Activated CD8-positive, alpha-beta memory T cell treated with anti-CD3 and anti-CD28 coated beads, Interleukin-2, amount 50 U/mL, for 48 hours (primary cell): ENCODE measurements around the gene PCF11.
"Not testable (repeated sequence)": the region's sequence is repeated elsewhere in the genome, so short reads cannot be mapped to it uniquely, and the experiment has no call there.

Source experiments
- DNase-seq: peaks from one replicate; pipeline ENCODE4 v3.0.0-alpha.2; 2020

PCF11 gene

DNA sequence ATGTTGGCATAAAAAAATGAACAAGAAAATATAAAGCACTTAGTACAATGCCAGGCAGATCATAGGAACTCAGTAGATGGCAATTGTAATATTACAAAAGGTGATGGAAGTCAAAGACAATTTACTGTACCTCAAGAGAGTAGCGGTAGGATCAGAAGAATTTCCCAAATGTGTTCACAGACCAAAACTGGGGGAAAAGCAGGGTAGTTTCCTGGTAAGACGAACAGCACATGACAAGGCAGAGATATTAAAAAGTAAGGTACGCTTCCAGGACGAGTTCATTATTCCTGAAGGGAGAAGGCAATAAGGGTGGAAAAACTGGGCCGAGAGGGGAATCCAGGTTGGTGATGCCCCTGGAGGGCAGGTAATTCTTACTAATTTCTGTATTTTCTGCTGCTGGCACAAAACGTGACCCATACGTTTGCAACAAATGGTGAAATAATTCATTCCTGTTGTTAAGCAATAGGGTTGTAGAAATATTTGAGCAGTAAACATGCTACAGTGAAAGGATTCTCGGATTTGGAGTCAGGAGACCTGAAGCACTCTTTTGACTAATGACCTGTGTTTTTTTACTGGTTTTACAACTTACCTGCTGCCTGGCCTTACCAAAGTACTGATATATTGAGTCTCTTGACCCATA is 35.8 kb downstream of the PCF11 start:
- no peak for DNase-seq

DNA sequence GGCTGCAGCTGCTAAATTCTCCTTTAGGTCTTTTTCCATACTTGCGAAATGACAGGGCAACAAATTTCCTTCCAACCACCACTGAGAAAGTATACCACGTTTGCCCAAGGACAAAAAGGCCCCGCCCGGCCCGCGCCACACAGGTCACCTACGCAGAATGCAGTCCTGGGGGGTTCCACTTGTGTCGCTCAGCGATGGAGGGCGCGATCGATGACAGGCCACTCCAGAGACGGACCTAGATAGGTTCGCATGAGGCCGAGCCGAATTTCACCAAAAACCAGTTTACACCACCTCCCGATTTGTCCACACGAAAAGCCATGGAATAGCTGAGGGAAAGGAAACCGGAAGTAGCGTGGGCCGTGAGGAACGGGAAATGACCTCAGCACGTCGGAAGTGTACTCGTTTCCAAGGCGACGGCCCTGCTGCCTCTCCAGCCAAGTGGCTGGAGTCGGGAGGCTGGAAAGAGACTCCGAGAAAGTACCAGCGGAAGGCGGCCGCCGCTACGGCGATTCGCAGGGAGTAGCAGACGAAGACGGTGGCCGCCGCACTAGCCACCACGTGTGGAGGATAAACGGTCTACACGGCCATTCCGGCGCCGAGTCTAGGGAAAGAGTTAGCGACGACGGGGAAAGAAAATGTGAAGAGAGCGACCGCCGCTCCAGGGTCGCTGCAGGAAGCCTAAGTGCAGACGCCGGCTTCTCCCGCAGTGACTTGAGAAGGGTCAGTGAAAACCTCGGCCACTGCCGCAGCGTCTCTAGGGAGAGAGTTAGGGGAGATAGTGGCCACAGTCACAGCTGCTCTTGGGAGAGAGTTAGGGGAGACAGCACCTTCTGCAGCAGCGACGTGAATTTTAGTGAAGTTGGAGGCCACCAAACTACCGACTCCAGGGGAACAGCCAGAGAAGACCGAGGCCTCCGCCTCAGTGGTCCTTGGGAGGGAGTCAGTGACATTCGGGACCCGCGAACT is 36.7 kb downstream of the PCF11 start, which contains the start of gene ANKRD42:
Gene ANKRD42 (plus strand): TSS at position 398 of the 966 bp plus-strand sequence. CDS start 959 bp downstream, outside the sequence.
- peak; percentile 90 for DNase-seq

DNA sequence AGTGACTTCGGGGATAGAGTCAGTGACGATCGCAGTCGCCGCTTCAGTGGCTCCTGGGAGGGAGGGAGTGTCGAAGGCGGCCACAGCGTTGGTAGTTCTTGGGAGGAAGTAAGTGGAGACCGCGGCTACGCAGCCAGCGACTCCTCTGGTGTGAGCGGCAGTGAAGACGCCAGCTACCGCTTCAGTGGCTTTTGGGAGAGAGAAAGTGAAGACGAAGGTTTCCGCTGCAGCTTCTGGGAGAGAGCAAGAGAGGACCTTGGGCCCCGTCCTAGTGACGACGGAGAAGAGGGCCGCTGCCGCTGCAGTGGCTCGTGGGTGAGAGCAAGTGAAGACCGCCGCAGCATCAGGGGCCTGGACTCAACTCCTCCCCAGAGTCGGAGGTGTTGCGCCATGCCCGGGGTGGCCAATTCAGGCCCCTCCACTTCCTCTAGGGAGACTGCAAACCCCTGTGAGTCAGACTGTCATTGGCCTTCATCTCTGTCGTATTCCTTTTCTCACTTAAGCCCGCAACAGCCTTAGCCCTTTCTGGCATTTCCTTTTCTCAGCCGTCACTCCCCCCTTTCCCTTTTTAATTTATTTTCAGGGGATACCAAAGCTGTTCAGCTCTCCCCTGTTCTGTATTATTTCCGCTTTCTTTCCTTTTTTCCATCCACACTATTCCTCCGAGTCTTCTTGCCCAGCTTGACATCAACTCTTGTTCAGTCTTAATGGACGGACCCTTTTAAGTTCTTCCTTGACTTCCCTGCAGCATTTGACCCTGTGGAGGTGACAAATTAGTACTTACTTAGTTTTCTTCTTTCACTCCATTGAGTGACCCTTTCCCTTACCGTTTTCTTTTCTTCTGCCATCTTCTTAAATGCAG is 37.6 kb downstream of the PCF11 start:
- DNase-seq: peak; percentile 83

DNA sequence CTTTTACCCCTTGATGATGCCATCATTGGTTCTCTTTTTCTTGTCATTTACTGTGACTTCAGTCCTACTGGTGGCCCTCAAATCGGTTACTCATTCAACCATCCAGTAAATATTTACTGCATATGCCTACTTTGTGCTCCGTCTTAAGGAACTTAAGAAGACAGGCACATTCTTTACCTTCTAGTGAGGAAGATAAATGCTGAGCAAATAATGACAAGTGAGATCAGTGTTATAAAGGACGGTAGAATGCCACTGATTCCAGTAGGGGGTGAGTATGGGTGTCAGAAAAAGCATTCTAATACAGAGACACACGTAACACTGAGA is 38.2 kb downstream of the PCF11 start:
- DNase-seq: no peak

DNA sequence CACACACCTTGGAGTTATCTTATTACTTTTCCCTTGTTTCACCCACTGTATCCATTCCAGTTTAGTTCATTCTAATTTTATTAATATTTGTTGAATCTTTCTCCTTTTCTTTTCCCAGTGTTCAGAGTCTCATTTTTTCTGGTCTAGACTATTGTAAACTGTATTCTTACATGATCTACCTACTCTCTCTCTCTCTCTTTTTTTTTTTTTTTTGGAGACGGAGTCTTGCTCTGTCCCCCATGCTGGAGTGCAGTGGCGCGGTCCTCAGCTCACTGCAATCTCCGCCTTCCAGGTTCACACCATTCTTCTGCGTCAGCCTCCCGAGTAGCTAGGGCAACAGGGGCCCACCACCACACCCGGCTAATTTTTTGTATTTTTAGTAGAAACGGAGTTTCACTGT is 38.7 kb downstream of the PCF11 start:
- DNase-seq: no peak

DNA sequence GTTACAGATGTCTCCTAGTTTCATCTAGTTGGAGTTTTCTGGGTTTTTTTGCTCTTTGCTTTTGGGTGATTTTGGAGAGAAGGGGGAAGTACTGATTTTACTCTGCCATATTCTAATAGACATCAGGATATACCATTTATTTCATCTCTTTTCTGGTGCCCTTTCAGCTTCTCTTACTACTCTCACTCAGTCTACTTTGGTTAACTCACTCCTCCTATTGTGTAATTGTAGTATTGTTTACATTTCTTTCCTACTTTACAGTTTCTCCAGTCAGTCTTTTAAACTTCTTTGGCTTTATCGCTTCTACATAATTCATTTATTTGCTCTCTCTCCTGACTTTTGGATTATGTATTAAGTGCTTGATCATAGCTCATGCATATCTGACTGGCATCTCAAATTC is 43.1 kb downstream of the PCF11 start:
- no peak for DNase-seq

DNA sequence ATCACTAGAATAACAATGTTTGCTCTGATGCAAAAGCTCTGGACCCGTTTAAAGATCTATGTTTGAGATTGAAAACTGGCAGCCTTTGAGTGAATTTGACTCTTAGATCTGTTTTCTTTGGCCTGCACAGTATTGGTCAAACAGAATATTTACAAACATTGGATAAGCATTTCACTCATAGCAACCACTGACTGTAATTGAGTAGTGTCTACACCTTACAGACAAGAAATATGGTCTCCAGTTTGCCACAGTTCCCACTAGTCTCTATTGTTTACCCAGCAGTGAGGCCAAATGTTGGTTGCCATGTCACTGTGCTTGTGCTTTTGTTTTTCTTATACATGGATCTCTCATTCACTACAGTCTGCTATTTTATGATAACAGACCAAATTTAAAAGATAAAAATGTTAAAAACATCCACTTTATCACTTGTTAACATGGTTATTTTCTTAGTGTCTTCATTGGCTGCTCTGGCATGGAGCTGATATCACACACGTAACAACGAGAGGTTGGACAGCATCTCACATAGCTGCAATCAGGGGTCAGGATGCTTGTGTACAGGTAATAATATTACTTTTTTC is 48.8 kb downstream of the PCF11 start:
- DNase-seq: no peak

DNA sequence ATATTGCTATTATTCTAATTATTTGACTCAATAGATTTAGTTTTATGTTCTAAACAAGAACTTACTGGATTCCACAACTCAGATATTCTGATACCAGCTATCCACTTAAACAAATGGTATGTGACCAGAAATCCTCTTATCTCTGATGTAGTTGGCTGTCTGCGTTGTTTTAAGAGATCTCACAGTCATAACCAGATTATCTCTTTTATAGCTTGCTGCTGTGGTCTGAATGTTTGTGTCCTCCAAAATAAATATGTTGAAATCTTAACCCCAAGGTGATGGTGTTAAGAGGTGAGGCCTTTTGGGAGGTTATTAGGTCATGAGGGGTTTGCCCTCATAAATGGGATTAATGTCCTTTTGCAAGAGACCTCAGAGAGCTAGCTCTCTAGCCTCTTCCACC is 49.3 kb downstream of the PCF11 start:
- no peak for DNase-seq

DNA sequence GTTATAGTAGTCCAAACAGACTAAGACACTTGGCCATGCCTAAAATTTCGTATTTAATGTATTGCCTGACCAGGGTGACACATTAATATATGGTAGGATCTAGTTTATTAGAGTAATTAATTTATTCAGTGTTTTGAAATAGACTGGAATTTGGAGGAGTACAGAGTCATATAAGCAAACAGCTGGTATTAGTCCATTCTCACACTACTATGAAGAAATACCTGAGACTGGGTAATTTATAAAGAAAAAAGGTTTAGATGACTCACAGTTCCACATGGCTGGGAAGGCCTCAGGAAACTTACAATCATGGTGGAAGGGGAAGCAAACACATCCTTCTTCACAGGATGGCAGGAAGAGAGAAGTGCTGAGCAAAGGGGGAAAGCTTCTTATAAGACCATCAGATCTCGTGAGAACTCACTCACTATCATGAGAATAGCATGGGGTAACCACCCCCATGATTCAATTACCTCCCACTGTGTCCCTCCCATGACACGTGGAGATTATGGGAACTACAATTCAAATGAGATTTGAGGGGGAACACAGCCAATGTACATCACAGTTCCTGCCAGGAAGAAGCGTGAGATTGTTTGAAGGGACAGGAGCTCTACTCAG is 49.9 kb downstream of the PCF11 start:
- DNase-seq: not testable (repeated sequence)

DNA sequence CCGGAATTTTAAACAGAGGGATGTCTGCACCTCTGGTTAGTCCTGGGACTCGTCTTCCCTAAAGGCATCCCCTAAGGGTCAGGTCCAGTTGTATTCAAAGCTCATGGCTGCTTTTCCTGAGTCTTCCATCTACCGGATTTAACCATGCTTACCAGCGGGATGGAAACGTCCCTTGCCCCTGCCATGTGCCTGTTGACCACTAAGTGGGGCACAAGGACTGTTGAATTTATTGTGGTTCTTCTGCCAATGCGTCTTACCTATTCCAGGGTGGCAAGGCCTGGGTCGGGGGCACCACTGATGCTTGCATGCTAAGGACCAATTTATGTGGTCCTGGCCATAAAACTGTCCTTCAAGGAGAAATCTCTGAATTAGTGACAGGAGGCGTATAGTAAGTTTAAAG is 62.2 kb downstream of the PCF11 start:
- DNase-seq: no peak

DNA sequence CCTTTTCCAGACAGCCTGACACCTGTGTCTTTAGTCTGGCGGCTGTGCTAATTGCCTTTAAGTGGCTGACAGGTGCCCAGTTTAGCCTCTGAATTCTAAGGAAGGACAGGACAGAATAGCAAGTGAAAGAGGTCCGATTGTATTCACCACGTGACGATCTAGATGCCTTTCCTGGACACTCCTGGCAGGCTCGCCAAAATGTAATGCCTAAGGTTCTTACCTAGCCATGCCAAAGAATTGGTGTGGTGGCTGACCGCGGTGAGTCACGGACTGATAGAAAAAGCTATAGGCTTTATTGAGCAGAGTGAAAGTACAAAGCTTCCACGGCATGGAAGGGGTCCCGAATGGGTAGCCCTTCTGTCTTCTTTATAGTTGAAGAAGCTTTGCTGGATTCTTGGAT is 63.3 kb downstream of the PCF11 start:
- no peak for DNase-seq

DNA sequence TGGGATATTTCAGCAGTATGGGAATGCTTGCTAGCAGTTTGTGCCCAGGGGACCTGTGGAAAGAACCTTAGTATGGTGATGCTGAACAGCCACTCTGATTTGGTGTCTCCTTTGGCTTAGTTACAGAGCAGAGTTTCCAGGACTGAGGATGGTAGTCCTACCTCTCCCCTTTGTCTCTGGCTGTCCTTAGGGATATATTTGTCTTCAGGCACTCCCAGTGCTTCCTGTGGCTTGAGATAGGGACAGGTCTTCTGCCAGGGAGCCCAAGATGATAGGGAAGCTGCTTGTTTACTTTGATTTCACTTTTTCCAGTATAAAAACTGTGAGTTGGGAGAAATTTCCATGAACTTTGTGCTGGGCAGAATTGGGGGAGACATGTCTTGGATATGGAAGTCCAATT is 64.8 kb downstream of the PCF11 start:
- no peak for DNase-seq

DNA sequence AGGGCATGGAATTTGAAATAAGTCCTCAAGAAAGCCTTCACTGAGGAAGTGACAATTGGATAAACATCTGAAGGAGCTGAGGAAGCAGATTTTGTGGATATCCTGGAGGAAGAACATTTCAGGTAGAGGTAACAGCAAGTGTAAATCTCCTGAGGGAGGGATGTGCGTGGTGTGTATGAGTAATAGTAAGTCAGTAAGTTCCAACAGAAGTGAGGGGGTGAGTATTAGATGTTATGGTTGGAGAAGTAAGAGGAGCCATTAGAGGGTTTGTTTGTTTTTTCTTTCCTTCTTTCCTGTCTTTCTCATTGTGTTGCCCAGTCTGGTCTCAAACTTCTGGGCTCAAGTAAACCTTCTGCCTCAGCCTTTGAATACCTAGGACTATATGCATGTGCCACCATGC is 65.6 kb downstream of the PCF11 start:
- no peak for DNase-seq

DNA sequence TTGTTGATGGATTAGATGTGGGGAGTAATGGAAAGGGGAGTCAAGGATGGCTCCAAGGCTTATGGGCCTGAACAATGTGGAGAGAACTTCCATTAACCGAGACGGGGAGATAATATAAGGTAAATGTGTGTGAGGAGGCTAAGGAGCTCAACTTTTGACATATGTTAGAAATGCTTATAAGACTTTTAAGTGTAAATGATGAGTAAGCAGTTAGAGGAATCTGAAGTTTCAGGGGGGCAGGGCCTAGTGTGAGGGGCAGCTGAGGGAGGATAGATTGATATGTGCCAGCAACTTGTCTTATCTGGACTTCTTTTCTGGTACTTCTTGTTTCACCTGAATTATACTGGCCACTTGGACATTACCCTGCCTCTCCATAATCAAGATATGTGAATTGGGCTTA is 66.5 kb downstream of the PCF11 start:
- no peak for DNase-seq

DNA sequence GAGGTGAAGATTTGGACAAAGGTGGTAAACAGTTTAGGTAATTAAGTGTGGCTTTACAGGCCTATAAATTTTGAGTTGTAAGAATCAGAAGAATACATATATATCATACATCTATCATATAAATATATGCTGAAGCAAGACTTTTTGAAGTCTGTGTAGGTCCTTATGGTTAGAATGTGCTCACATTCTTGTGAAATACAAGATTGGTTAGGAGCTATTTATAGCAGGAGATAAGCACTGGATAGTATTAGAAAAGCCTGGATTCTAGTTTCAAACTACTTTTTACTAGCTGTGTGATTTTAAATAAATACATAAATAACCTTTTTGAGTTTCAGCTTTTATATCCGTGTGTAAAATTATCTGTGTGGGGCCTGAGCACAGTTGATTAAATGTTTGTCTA is 78.9 kb downstream of the PCF11 start:
- DNase-seq: no peak
